Testis (tissue), 2 donors: ENCODE measurements around the gene MOXD1.

Source experiments
- POLR2A ChIP-seq: fragments of 450-650 bp; IDR thresholded peaks from one replicate; pipeline ENCODE4 v1.6.1; 2017; ENCODE audit warnings: antibody characterized with exemption, mild to moderate bottlenecking, moderate library complexity
- TF ChIP-seq, protein P1 (sequence below), 3 experiments: fragments of 450-650 bp in 2 of 3; fragments of 200-600 bp in 1 of 3; sonication (generic) in 1 of 3; IDR thresholded peaks; one replicate each; pipeline ENCODE4 v1.5.1; 2016 to 2019; ENCODE audit warnings: antibody characterized with exemption in 3 of 3, mild to moderate bottlenecking in 2 of 3, moderate library complexity in 1 of 3

GRCh38 chr6:132256457-132256856 lies 144.8 kb downstream of the MOXD1 start:
- TF ChIP-seq, protein P1, sequence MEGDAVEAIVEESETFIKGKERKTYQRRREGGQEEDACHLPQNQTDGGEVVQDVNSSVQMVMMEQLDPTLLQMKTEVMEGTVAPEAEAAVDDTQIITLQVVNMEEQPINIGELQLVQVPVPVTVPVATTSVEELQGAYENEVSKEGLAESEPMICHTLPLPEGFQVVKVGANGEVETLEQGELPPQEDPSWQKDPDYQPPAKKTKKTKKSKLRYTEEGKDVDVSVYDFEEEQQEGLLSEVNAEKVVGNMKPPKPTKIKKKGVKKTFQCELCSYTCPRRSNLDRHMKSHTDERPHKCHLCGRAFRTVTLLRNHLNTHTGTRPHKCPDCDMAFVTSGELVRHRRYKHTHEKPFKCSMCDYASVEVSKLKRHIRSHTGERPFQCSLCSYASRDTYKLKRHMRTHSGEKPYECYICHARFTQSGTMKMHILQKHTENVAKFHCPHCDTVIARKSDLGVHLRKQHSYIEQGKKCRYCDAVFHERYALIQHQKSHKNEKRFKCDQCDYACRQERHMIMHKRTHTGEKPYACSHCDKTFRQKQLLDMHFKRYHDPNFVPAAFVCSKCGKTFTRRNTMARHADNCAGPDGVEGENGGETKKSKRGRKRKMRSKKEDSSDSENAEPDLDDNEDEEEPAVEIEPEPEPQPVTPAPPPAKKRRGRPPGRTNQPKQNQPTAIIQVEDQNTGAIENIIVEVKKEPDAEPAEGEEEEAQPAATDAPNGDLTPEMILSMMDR (IDR thresholded peaks at IDR 0.05): no peak
- no peak for TF ChIP-seq POLR2A
